SJCRH30 (cell line): ENCODE data around the gene ARHGEF12. TPM values are rescaled to one million over a fixed set of nuclear protein-coding genes. Genes with fewer than 3 reads are reported as not detected.

Experiments
- DNase-seq, 2 experiments: peaks; one replicate each; pipeline ENCODE4 v3.0.0-alpha.2; 2015 to 2020
- H3K27ac ChIP-seq: fragments of 250-450 bp; sonication (Bioruptor Pico); 2 replicates; pipeline ENCODE4 v1.5.1; 2020; ENCODE audit warnings: mild to moderate bottlenecking, moderate library complexity
- H3K27me3 ChIP-seq: fragments of 250-450 bp; sonication (Bioruptor Pico); 2 replicates; pipeline ENCODE4 v1.5.1; 2020; ENCODE audit warnings: mild to moderate bottlenecking, moderate library complexity
- H3K36me3 ChIP-seq: fragments of 250-450 bp; sonication (Bioruptor Pico); 2 replicates; pipeline ENCODE4 v1.5.1; 2020; ENCODE audit warnings: mild to moderate bottlenecking, moderate library complexity
- H3K4me1 ChIP-seq: fragments of 250-450 bp; sonication (Bioruptor Pico); 2 replicates; pipeline ENCODE4 v1.5.1; 2020; ENCODE audit warnings: mild to moderate bottlenecking, moderate library complexity
- H3K4me3 ChIP-seq: fragments of 250-450 bp; sonication (Bioruptor Pico); 2 replicates; pipeline ENCODE4 v1.5.1; 2020; ENCODE audit warnings: mild to moderate bottlenecking, moderate library complexity
- H3K9me3 ChIP-seq: fragments of 250-450 bp; sonication (Bioruptor Pico); replicated peaks from 2 replicates; pipeline ENCODE4 v1.5.1; 2020; ENCODE audit warnings: mild to moderate bottlenecking, moderate library complexity
- total RNA-seq: library from RNA; depleted of rRNA; stranded (reverse); fragments of >200 nt; shearing (Covaris generic); gene quantifications from 2 replicates; pipeline ENCODE4 v1.2.3, GENCODE V29; 2014

Gene ARHGEF12
- total RNA-seq, 1 experiment from 2014 or later, result 36.2 TPM

DNA sequence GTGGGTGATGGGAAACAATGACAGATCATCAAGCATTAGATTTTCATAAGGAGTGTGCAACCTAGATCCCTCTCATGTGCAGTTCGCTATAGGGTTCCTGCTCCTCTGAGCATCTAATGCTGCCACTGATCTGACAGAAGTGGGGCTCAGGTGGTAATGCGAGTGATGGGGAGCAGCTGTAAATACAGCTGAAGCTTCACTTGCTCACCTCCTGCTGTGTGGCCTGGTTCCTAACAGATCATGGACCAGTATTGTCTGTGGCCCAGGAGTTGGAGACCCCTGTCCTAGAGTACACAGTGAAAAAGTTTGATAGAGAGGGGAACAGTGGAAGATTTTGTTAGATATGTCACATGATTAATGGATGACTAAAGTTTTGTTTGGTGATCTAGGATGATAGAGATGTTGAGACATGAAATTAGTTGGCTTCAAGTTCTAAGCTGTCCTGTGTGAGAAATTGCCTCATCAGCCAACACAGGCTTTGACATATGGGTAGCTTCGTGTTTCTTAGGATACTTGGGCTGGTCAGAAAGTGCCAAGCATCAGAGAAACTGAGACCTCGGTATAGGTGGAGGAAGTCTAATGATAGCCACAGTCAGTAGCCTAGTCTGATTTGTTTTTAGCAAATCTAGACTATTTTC lies 47.4 kb downstream of the ARHGEF12 start:
- H3K9me3 ChIP-seq, result no peaks in the 10 kb centered on the region
- DNase-seq, result no peak
- H3K27ac ChIP-seq, result no peak overlapping the region
- H3K4me3 ChIP-seq, result no peak overlapping the region
- H3K4me1 ChIP-seq, result 0 out of 2 replicates have a peak, but pooled peaks cover 4% of the 10 kb centered on the region
- H3K36me3 ChIP-seq, result no peaks in the 10 kb centered on the region
- no peaks in the 10 kb centered on the region for H3K27me3 ChIP-seq

- Histone ChIP-seq H3K9me3 (no peaks in the 10 kb centered on the region; the same call in 1 of the 2 replicates), H3K4me3 (no peak overlapping the region), H3K27ac (no peak overlapping the region)
Measured at GRCh38 chr11:120384476-120384875, 48.3 kb downstream of the ARHGEF12 start.

GRCh38 chr11:120385110-120385509 lies 48.9 kb downstream of the ARHGEF12 start:
- H3K27me3 ChIP-seq, result no peaks in the 10 kb centered on the region
- H3K9me3 ChIP-seq, result no peaks in the 10 kb centered on the region; the same call in 1 of the 2 replicates
- 0 out of 2 replicates have a peak, but pooled peaks cover 4% of the 10 kb centered on the region for H3K4me1 ChIP-seq
- no peak overlapping the region for H3K4me3 ChIP-seq
- H3K27ac ChIP-seq, result no peak overlapping the region
- no peaks in the 10 kb centered on the region for H3K36me3 ChIP-seq
- DNase-seq, result no peak

More at GRCh38 chr11:120384476-120384875, 48.3 kb downstream of the ARHGEF12 start:
- Histone ChIP-seq H3K4me1 (0 out of 2 replicates have a peak, but pooled peaks cover 4% of the 10 kb centered on the region), H3K27me3 (no peaks in the 10 kb centered on the region), H3K36me3 (no peaks in the 10 kb centered on the region)
- DNase-seq, result peak in 1 of 2 experiments; percentile 22

GRCh38 chr11:120385655-120386054 lies 49.4 kb downstream of the ARHGEF12 start:
- DNase-seq, result no peak
- Histone ChIP-seq H3K9me3 (no peaks in the 10 kb centered on the region; the same call in 1 of the 2 replicates), H3K4me1 (0 out of 2 replicates have a peak, but pooled peaks cover 4% of the 10 kb centered on the region), H3K36me3 (no peaks in the 10 kb centered on the region), H3K4me3 (no peak overlapping the region), H3K27me3 (no peaks in the 10 kb centered on the region), H3K27ac (no peak overlapping the region)

DNA sequence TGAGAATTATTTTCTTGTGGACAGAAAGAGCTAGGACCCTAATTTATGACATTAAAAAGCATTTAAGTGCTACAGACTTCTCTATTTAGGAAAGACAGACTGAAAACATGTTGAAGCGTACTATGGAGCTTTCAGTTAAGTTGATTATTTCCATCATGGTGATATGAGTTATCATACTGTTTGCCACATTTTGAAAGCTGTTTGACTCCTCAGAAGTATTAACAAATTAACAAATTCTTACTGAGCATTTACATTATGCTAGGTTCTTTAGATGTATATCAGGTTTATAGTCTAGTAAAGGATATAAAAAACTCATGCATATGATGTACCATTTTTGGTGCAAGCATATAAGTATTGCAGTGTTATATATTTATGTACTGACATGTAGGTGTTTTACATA lies 50.1 kb downstream of the ARHGEF12 start:
- no peak for DNase-seq
- H3K36me3 ChIP-seq, result no peaks in the 10 kb centered on the region
- no peak overlapping the region for H3K4me3 ChIP-seq
- no peaks in the 10 kb centered on the region for H3K27me3 ChIP-seq
- H3K27ac ChIP-seq, result no peak overlapping the region
- H3K9me3 ChIP-seq, result no peaks in the 10 kb centered on the region; the same call in 1 of the 2 replicates
- 0 out of 2 replicates have a peak, but pooled peaks cover 4% of the 10 kb centered on the region for H3K4me1 ChIP-seq

GRCh38 chr11:120386774-120387371 lies 50.7 kb downstream of the ARHGEF12 start:
- H3K36me3 ChIP-seq, result no peaks in the 10 kb centered on the region
- 0 out of 2 replicates have a peak, but pooled peaks cover 4% of the 10 kb centered on the region for H3K4me1 ChIP-seq
- H3K4me3 ChIP-seq, result no peak overlapping the region
- H3K9me3 ChIP-seq, result no peaks in the 10 kb centered on the region; the same call in 1 of the 2 replicates
- DNase-seq, result no peak
- no peak overlapping the region for H3K27ac ChIP-seq
- H3K27me3 ChIP-seq, result no peaks in the 10 kb centered on the region

GRCh38 chr11:120388261-120388660 lies 52.0 kb downstream of the ARHGEF12 start:
- DNase-seq, result no peak
- Histone ChIP-seq H3K9me3 (no peaks in the 10 kb centered on the region; the same call in 1 of the 2 replicates), H3K27ac (no peak overlapping the region), H3K4me1 (0 out of 2 replicates have a peak, but pooled peaks cover 4% of the 10 kb centered on the region), H3K36me3 (no peaks in the 10 kb centered on the region), H3K27me3 (no peaks in the 10 kb centered on the region), H3K4me3 (no peak overlapping the region)

GRCh38 chr11:120389693-120390584 lies 53.7 kb downstream of the ARHGEF12 start:
- Histone ChIP-seq H3K27ac (no peak overlapping the region), H3K27me3 (no peaks in the 10 kb centered on the region), H3K4me1 (0 out of 2 replicates have a peak, but pooled peaks cover 4% of the 10 kb centered on the region), H3K4me3 (no peak overlapping the region), H3K36me3 (no peaks in the 10 kb centered on the region), H3K9me3 (no peaks in the 10 kb centered on the region; the same call in 1 of the 2 replicates)
- DNase-seq, result no peak

- H3K27me3 ChIP-seq, result no peaks in the 10 kb centered on the region
- H3K9me3 ChIP-seq, result no peaks in the 10 kb centered on the region; the same call in 1 of the 2 replicates
- no peak overlapping the region for H3K27ac ChIP-seq
Measured at GRCh38 chr11:120390585-120390922, 54.3 kb downstream of the ARHGEF12 start.

GRCh38 chr11:120391292-120391691 lies 55.1 kb downstream of the ARHGEF12 start:
- Histone ChIP-seq H3K4me3 (no peak overlapping the region), H3K4me1 (no peaks in the 10 kb centered on the region), H3K9me3 (no peaks in the 10 kb centered on the region; the same call in 1 of the 2 replicates), H3K36me3 (no peaks in the 10 kb centered on the region), H3K27me3 (no peaks in the 10 kb centered on the region), H3K27ac (no peak overlapping the region)
- DNase-seq, result peak in 1 of 2 experiments; percentile 41

More at GRCh38 chr11:120390585-120390922, 54.3 kb downstream of the ARHGEF12 start:
- 0 out of 2 replicates have a peak, but pooled peaks cover 1% of the 10 kb centered on the region for H3K4me1 ChIP-seq
- no peak for DNase-seq
- no peak overlapping the region for H3K4me3 ChIP-seq
- no peaks in the 10 kb centered on the region for H3K36me3 ChIP-seq

GRCh38 chr11:120391854-120392253 lies 55.6 kb downstream of the ARHGEF12 start:
- Histone ChIP-seq H3K4me1 (no peaks in the 10 kb centered on the region), H3K27ac (no peak overlapping the region)
- no peak for DNase-seq

GRCh38 chr11:120392314-120392713 lies 56.1 kb downstream of the ARHGEF12 start:
- no peak for DNase-seq
- H3K4me3 ChIP-seq, result no peak overlapping the region
- H3K36me3 ChIP-seq, result no peaks in the 10 kb centered on the region
- no peaks in the 10 kb centered on the region; the same call in 1 of the 2 replicates for H3K9me3 ChIP-seq
- H3K4me1 ChIP-seq, result no peaks in the 10 kb centered on the region
- no peaks in the 10 kb centered on the region for H3K27me3 ChIP-seq
- no peak overlapping the region for H3K27ac ChIP-seq

More at GRCh38 chr11:120391854-120392253, 55.6 kb downstream of the ARHGEF12 start:
- no peaks in the 10 kb centered on the region for H3K36me3 ChIP-seq
- no peak overlapping the region for H3K4me3 ChIP-seq
- H3K9me3 ChIP-seq, result no peaks in the 10 kb centered on the region; the same call in 1 of the 2 replicates
- no peaks in the 10 kb centered on the region for H3K27me3 ChIP-seq

GRCh38 chr11:120392793-120393192 lies 56.6 kb downstream of the ARHGEF12 start:
- Histone ChIP-seq H3K4me1 (no peaks in the 10 kb centered on the region), H3K27me3 (no peaks in the 10 kb centered on the region), H3K27ac (no peak overlapping the region), H3K36me3 (no peaks in the 10 kb centered on the region), H3K4me3 (no peak overlapping the region), H3K9me3 (no peaks in the 10 kb centered on the region; the same call in 1 of the 2 replicates)
- DNase-seq, result no peak

DNA sequence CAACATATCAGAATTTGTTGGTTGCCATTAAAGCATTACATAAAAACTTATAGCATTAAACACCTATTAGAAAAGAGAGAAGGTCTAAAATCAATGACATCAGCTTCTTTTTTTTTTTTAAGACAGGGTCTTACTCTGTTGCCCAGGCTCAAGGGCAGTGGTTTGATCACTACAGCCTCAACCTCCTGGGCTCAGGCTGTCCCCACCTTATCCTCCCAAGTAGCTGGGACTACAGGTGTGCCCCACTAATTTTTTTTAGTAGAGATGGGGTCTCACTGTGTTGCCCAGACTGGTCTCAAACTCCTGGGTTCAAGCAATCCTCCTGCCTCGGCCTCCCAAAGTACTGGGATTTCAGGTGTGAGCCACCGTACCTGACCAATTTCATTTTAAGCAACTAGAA lies 57.9 kb downstream of the ARHGEF12 start:
- Histone ChIP-seq H3K4me3 (no peak overlapping the region), H3K9me3 (no peaks in the 10 kb centered on the region; the same call in 1 of the 2 replicates), H3K36me3 (no peaks in the 10 kb centered on the region), H3K4me1 (no peaks in the 10 kb centered on the region), H3K27me3 (no peaks in the 10 kb centered on the region), H3K27ac (no peak overlapping the region)
- DNase-seq, result no peak
